PFSK-1 (cell line): ENCODE data around the gene PHLDA3.

Experiments
- FOXP2 ChIP-seq: optimal IDR thresholded peaks from 2 replicates; pipeline ENCODE3; 2011; ENCODE audit warnings: borderline replicate concordance, control low read depth, inconsistent platforms; ENCODE audit not compliant: insufficient read depth; ENCODE audit errors: extremely low read length, extremely low read depth
- POLR2AphosphoS5 ChIP-seq: IDR thresholded peaks from 2 replicates; pipeline ENCODE4 v1.6.1; 2012; ENCODE audit warnings: low read depth, mild to moderate bottlenecking, control low read depth, low read length, moderate library complexity
- SIN3A ChIP-seq: IDR thresholded peaks from 2 replicates; pipeline ENCODE4 v1.6.1; 2012; ENCODE audit warnings: mild to moderate bottlenecking, low read length, moderate library complexity, borderline replicate concordance; ENCODE audit not compliant: insufficient read depth
- TAF1 ChIP-seq: IDR thresholded peaks from 2 replicates; pipeline ENCODE4 v1.6.1; 2012; ENCODE audit warnings: low read length, control low read depth, borderline replicate concordance; ENCODE audit not compliant: insufficient read depth
- TF ChIP-seq, protein P1 (sequence below), 2 experiments: IDR thresholded peaks; 2 replicates each; pipeline versions ENCODE4 v1.6.1 to v1.8.0; 2011 to 2012; ENCODE audit warnings: low read depth in 2 of 2, low read length in 2 of 2, control low read depth in 1 of 2, inconsistent platforms in 1 of 2, mild to moderate bottlenecking in 1 of 2, moderate library complexity in 1 of 2; ENCODE audit not compliant: insufficient read depth in 1 of 2

PHLDA3 gene

DNA sequence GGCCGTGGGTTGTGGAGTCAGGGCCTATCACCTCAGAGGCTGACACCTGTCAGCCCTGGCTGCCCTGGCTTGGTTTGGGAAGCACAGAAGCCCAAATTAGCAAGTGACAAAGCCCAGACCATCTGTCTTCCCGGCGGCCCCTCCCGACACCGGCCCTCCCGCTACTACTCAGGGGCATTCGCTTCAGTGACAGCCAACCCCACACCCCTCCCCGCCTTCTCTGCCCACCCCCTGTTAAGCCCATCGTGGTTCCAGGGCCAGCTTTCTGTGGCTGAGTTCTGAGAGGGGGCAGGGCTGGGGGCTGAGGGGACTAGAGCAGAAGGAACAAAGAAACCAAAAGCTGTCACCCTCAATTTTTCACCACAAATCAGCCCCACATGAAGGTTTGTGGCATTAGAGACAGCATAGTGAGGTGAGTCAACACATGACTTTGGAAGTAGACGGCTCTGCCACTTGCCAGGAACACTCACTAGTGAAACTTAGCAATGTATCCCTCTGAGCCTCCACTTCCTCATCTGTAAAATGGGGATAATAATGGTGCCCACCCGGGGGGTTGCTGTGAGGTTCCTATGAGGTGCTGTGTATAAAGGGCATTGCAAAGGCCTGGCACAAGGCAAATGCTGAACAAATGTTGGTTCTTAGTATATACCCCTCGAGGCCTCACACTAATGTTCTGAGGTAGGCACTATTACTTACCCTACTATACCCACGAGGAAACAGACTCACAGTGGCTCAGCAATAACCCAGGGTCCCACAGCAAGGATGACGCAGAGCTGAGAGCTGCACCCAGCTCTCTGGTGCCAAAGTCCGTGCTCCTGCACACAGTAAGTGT is 42.3 kb downstream of the PHLDA3 start:
- TF ChIP-seq TAF1 (no peak), SIN3A (no peak), FOXP2 (no peak), POLR2AphosphoS5 (no peak)
- TF ChIP-seq, protein P1, sequence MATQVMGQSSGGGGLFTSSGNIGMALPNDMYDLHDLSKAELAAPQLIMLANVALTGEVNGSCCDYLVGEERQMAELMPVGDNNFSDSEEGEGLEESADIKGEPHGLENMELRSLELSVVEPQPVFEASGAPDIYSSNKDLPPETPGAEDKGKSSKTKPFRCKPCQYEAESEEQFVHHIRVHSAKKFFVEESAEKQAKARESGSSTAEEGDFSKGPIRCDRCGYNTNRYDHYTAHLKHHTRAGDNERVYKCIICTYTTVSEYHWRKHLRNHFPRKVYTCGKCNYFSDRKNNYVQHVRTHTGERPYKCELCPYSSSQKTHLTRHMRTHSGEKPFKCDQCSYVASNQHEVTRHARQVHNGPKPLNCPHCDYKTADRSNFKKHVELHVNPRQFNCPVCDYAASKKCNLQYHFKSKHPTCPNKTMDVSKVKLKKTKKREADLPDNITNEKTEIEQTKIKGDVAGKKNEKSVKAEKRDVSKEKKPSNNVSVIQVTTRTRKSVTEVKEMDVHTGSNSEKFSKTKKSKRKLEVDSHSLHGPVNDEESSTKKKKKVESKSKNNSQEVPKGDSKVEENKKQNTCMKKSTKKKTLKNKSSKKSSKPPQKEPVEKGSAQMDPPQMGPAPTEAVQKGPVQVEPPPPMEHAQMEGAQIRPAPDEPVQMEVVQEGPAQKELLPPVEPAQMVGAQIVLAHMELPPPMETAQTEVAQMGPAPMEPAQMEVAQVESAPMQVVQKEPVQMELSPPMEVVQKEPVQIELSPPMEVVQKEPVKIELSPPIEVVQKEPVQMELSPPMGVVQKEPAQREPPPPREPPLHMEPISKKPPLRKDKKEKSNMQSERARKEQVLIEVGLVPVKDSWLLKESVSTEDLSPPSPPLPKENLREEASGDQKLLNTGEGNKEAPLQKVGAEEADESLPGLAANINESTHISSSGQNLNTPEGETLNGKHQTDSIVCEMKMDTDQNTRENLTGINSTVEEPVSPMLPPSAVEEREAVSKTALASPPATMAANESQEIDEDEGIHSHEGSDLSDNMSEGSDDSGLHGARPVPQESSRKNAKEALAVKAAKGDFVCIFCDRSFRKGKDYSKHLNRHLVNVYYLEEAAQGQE (IDR thresholded peaks at IDR 0.05; ENCODE audit: insufficient read depth in 1 of 2, low read depth in 2 of 2, low read length in 2 of 2) = no peak

DNA sequence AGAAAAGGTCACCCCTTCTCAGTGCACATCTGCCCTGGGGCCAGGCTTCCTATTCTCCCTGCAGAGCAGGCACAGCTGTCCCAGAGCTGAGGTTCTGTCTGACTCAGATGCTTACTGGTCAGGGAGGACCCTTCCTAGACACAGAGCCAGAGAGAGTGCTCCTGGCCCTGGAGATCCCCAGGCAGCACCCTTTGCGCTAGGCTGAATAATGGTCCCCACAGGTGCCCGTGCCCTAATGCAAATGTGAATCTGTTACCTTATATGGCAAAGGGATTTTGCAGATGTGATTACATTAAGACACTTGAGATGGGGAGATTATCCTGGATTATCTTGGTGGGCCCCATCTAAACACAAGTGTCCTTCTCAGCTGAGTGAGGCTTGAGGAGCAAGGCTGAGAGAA is 44.8 kb downstream of the PHLDA3 start:
- TF ChIP-seq SIN3A = no peak
- TF ChIP-seq FOXP2 = no peak
- TF ChIP-seq TAF1 = no peak
- TF ChIP-seq, protein P1 (IDR thresholded peaks at IDR 0.05; ENCODE audit: insufficient read depth in 1 of 2, low read depth in 2 of 2, low read length in 2 of 2) = no peak
- TF ChIP-seq POLR2AphosphoS5 = no peak

DNA sequence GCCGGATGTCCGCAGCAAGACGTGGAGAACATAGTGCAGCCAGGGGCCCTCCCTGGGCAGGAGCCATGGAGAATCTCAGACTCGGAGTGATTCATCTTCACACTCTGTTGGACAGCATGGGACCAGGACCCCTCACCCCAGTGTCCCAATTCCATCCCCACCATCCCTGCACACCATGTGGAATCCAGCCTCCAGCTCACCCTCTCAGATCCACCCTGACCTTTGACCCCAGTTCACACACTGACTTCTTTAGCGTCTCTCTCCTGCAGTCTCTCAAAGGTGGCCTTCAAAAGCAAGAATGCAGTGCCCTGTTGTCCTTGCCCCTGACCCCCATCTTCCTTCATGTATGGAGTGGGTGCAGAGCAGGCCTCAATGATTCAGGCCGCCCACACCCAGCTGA is 45.3 kb downstream of the PHLDA3 start:
- TF ChIP-seq POLR2AphosphoS5 = no peak
- TF ChIP-seq SIN3A = no peak
- no peak for TF ChIP-seq FOXP2
- TF ChIP-seq, protein P1 (IDR thresholded peaks at IDR 0.05; ENCODE audit: insufficient read depth in 1 of 2, low read depth in 2 of 2, low read length in 2 of 2) = no peak
- no peak for TF ChIP-seq TAF1

DNA sequence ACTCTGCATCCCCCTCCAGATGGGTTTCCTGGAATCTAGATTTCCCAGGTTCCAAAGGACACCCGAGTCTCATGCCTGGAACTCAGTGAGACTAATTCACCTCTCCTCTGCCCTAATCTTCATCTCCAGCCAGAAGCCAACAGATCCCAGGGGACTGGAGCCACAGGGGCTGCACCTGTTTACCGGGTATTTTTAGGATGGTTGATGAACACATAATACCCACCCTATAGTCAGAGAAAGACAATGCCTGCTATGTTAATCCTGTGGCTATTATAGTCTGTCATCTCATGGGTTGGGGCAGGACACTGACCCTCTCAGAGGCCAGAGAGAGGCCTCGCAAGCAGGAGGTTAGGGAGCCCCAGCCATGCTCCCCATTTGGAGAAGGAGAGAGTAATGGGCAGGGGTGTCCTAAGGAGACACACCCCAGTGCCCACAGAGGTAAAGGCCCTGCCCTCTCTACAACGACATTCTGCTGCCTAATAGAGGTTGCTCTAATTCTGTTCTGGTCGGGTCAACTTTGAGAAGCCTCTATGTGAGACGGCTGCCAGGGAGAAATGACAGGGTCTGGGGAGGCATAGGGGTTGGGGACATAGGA is 46.5 kb downstream of the PHLDA3 start:
- TF ChIP-seq POLR2AphosphoS5 = no peak
- no peak for TF ChIP-seq SIN3A
- TF ChIP-seq, protein P1 (IDR thresholded peaks at IDR 0.05; ENCODE audit: insufficient read depth in 1 of 2, low read depth in 2 of 2, low read length in 2 of 2) = no peak
- TF ChIP-seq FOXP2 = no peak
- TF ChIP-seq TAF1 = no peak

DNA sequence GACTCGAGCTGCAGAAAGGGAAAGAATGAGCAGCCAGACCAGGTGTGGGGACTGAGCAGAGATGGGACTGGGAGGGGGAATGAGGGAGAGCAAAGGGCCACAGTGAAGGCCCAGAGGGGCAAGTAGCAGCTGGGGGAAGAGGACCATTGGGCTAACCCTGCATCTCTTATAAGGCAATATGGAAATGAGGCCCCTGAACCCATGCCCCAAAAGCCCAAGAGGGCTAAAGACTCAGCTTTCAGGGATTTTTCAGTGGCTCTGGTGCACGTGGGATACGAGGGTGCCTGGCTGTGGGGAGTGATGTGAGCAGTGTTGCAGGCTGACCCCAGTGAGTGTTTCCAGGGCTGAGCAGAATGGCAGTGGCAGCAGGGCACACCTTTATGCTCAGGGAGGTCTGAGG is 47.0 kb downstream of the PHLDA3 start:
- no peak for TF ChIP-seq SIN3A
- TF ChIP-seq, protein P1 (IDR thresholded peaks at IDR 0.05; ENCODE audit: insufficient read depth in 1 of 2, low read depth in 2 of 2, low read length in 2 of 2) = no peak
- no peak for TF ChIP-seq POLR2AphosphoS5
- TF ChIP-seq FOXP2 = no peak
